ENCODE data around the gene RNF138. TPM values are rescaled to one million over a fixed set of nuclear protein-coding genes. Genes with fewer than 3 reads are reported as not detected.
A peak's percentile ranks its signal among the peaks of the same experiment; 100 is the strongest.

RNF138 gene
- total and polyA plus RNA-seq, 4 donors, result 6.9 to 24.7 (median 12.3) TPM

GRCh38 chr18:32042337-32042736 lies 49.3 kb upstream of the RNF138 start:
- no peak overlapping the region for H3K9ac ChIP-seq (ENCODE audit: low read depth in 1 of 2, low read length in 2 of 2)
- peaks cover 0 to 1% (median 0%) of the 10 kb centered on the region in 4 donors for H3K4me1 ChIP-seq (ENCODE audit: control insufficient read depth in 4 of 4, insufficient read depth in 4 of 4, low read length in 3 of 4)
- H3K36me3 ChIP-seq (ENCODE audit: control insufficient read depth in 4 of 4, insufficient read depth in 3 of 4, low read depth in 1 of 4, low read length in 3 of 4), result peaks cover 2 to 14% (median 11%) of the 10 kb centered on the region in 4 donors
- H3K4me3 ChIP-seq (ENCODE audit: low read depth in 1 of 3, low read length in 3 of 3), result no peak overlapping the region
- no peaks in the 10 kb centered on the region for H3K9me3 ChIP-seq (ENCODE audit: control insufficient read depth in 4 of 4, low read length in 3 of 4)
- H3K27me3 ChIP-seq (ENCODE audit: control insufficient read depth in 4 of 4, insufficient read depth in 4 of 4, low read length in 3 of 4), result no peaks in the 10 kb centered on the region
- H3K27ac ChIP-seq (ENCODE audit: low read depth in 1 of 2, low read length in 2 of 2), result no peak overlapping the region
- no peak for DNase-seq (ENCODE audit: low spot score)
- no peak for TF ChIP-seq YY1 (IDR thresholded peaks at IDR 0.05)
- TF ChIP-seq MAX (IDR thresholded peaks at IDR 0.05), result no peak
- TF ChIP-seq, protein P1, sequence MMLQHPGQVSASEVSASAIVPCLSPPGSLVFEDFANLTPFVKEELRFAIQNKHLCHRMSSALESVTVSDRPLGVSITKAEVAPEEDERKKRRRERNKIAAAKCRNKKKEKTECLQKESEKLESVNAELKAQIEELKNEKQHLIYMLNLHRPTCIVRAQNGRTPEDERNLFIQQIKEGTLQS (IDR thresholded peaks at IDR 0.05), result no peak
- no peak for TF ChIP-seq FOXA2 (IDR thresholded peaks at IDR 0.05)
- TF ChIP-seq RXRA (IDR thresholded peaks at IDR 0.05), result no peak

GRCh38 chr18:32048507-32049091 lies 43.1 kb upstream of the RNF138 start:
- peak; percentile 61 for DNase-seq (ENCODE audit: low spot score)
- H3K9me3 ChIP-seq (ENCODE audit: control insufficient read depth in 4 of 4, low read length in 3 of 4), result no peaks in the 10 kb centered on the region
- H3K27me3 ChIP-seq (ENCODE audit: control insufficient read depth in 4 of 4, insufficient read depth in 4 of 4, low read length in 3 of 4), result no peaks in the 10 kb centered on the region
- H3K27ac ChIP-seq (ENCODE audit: low read depth in 1 of 2, low read length in 2 of 2), result peak overlapping the region; percentile 36 to 70
- peak; percentile 47 for TF ChIP-seq SP1 (IDR thresholded peaks at IDR 0.05)
- no peak for TF ChIP-seq YY1 (IDR thresholded peaks at IDR 0.05)
- peak; percentile 61 to 76 for TF ChIP-seq HNF4A (conservative IDR thresholded peaks at IDR 0.05)
- no peak overlapping the region for H3K9ac ChIP-seq (ENCODE audit: low read depth in 1 of 2, low read length in 2 of 2)
- H3K4me3 ChIP-seq (ENCODE audit: low read depth in 1 of 3, low read length in 3 of 3), result no peak overlapping the region
- H3K4me1 ChIP-seq (ENCODE audit: control insufficient read depth in 4 of 4, insufficient read depth in 4 of 4, low read length in 3 of 4), result peaks cover 5 to 10% (median 6%) of the 10 kb centered on the region in 4 donors
- WGBS, result 47% methylated on average over 4 of the region's 4 CpGs
- H3K36me3 ChIP-seq (ENCODE audit: control insufficient read depth in 4 of 4, insufficient read depth in 3 of 4, low read depth in 1 of 4, low read length in 3 of 4), result peaks cover 0 to 13% (median 6%) of the 10 kb centered on the region in 4 donors

- no peaks in the 10 kb centered on the region for H3K9me3 ChIP-seq (ENCODE audit: control insufficient read depth in 4 of 4, low read length in 3 of 4)
- TF ChIP-seq SP1 (IDR thresholded peaks at IDR 0.05) (no peak), REST (IDR thresholded peaks at IDR 0.05) (no peak), MAX (IDR thresholded peaks at IDR 0.05) (no peak), HNF4G (IDR thresholded peaks at IDR 0.05) (no peak), RAD21 (IDR thresholded peaks at IDR 0.05) (no peak), TAF1 (conservative IDR thresholded peaks at IDR 0.05) (no peak), HNF4A (conservative IDR thresholded peaks at IDR 0.05) (no peak), YY1 (IDR thresholded peaks at IDR 0.05) (no peak), NR2F2 (IDR thresholded peaks at IDR 0.05) (no peak), JUND (IDR thresholded peaks at IDR 0.05) (no peak), FOXA1 (IDR thresholded peaks at IDR 0.05) (no peak)
- TF ChIP-seq, protein P2, sequence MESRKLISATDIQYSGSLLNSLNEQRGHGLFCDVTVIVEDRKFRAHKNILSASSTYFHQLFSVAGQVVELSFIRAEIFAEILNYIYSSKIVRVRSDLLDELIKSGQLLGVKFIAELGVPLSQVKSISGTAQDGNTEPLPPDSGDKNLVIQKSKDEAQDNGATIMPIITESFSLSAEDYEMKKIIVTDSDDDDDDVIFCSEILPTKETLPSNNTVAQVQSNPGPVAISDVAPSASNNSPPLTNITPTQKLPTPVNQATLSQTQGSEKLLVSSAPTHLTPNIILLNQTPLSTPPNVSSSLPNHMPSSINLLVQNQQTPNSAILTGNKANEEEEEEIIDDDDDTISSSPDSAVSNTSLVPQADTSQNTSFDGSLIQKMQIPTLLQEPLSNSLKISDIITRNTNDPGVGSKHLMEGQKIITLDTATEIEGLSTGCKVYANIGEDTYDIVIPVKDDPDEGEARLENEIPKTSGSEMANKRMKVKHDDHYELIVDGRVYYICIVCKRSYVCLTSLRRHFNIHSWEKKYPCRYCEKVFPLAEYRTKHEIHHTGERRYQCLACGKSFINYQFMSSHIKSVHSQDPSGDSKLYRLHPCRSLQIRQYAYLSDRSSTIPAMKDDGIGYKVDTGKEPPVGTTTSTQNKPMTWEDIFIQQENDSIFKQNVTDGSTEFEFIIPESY (IDR thresholded peaks at IDR 0.05), result no peak
- TF ChIP-seq, protein P3, sequence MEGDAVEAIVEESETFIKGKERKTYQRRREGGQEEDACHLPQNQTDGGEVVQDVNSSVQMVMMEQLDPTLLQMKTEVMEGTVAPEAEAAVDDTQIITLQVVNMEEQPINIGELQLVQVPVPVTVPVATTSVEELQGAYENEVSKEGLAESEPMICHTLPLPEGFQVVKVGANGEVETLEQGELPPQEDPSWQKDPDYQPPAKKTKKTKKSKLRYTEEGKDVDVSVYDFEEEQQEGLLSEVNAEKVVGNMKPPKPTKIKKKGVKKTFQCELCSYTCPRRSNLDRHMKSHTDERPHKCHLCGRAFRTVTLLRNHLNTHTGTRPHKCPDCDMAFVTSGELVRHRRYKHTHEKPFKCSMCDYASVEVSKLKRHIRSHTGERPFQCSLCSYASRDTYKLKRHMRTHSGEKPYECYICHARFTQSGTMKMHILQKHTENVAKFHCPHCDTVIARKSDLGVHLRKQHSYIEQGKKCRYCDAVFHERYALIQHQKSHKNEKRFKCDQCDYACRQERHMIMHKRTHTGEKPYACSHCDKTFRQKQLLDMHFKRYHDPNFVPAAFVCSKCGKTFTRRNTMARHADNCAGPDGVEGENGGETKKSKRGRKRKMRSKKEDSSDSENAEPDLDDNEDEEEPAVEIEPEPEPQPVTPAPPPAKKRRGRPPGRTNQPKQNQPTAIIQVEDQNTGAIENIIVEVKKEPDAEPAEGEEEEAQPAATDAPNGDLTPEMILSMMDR (IDR thresholded peaks at IDR 0.05; ENCODE audit: low read depth, low read length, missing input control), result no peak
- no peak for DNase-seq (ENCODE audit: low spot score)
- 88% methylated on average over 3 of the region's 3 CpGs for WGBS
- H3K27me3 ChIP-seq (ENCODE audit: control insufficient read depth in 4 of 4, insufficient read depth in 4 of 4, low read length in 3 of 4), result no peaks in the 10 kb centered on the region
- no peak overlapping the region for H3K9ac ChIP-seq (ENCODE audit: low read depth in 1 of 2, low read length in 2 of 2)
- peaks cover 0 to 11% (median 4%) of the 10 kb centered on the region in 4 donors for H3K36me3 ChIP-seq (ENCODE audit: control insufficient read depth in 4 of 4, insufficient read depth in 3 of 4, low read depth in 1 of 4, low read length in 3 of 4)
- peaks cover 5 to 10% (median 6%) of the 10 kb centered on the region in 4 donors for H3K4me1 ChIP-seq (ENCODE audit: control insufficient read depth in 4 of 4, insufficient read depth in 4 of 4, low read length in 3 of 4)
- H3K4me3 ChIP-seq (ENCODE audit: low read depth in 1 of 3, low read length in 3 of 3), result no peak overlapping the region
- peak overlapping the region; percentile 36 to 70 for H3K27ac ChIP-seq (ENCODE audit: low read depth in 1 of 2, low read length in 2 of 2)
Observed at GRCh38 chr18:32049393-32050171, 42.1 kb upstream of the RNF138 start.
